AG08395 (cell line): ENCODE measurements around the gene DNAJC12.
"Not testable (repeated sequence)": the region's sequence is repeated elsewhere in the genome, so short reads cannot be mapped to it uniquely, and the experiment has no call there.

Source experiments
- DNase-seq: peaks from one replicate; pipeline ENCODE4 v3.0.0; 2012; ENCODE audit warnings: mixed read lengths, low spot score

DNAJC12 gene

DNA sequence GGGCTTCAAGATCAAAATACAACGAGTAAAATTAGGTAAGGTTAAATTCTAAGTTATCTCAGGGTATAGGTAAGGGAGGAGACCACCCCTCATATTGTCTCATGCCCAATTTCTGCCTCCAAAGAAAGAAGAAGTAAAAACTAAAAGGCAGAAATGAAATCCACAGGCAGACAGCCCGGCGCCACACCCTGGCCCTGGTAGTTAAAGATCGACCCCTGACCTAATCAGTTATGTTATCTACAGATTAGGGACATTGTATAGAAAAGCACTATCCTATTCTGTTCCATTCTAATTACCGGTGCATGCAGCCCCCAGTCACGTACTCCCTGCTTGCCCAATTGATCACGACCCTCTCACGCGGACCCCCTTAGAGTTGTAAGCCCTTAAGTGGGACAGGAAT is 75.4 kb downstream of the DNAJC12 start:
- DNase-seq = not testable (repeated sequence)

GRCh38 chr10:67760272-67760671 is 77.7 kb downstream of the DNAJC12 start:
- DNase-seq = no peak
